A549 (cell line): ENCODE results near the gene PCGF1. TPM values are rescaled to one million over a fixed set of nuclear protein-coding genes. Genes with fewer than 3 reads are reported as not detected.

Experiments used
- ATAC-seq, 2 experiments: fragments of 200-7000 bp in 1 of 2; fragments of >200 bp in 1 of 2; cut with Nextera tagmentation in 1 of 2; cut with Tn5 transposase in 1 of 2; 3 replicates each; pipeline versions ENCODE4 v1.8.0 to v1.9.1; 2018 to 2020; ENCODE audit warnings: mild to moderate bottlenecking in 1 of 2, moderate library complexity in 1 of 2
- CTCF ChIA-PET: fragments of 300-600 bp; sonication (Branson Sonifier 250); formaldehyde crosslinking; extraction: SDS; loops from one replicate; lab custom pipeline; 2021; ENCODE audit warnings: antibody characterized with exemption, inconsistent platforms; lab: Yijun Ruan, JAX
- POLR2A ChIA-PET: fragments of 350-600 bp; formaldehyde crosslinking; extraction: SDS; loops from one replicate; lab custom pipeline; 2021; ENCODE audit warnings: antibody characterized with exemption, inconsistent platforms; lab: Yijun Ruan, JAX
- DNase-seq, 2 experiments: peaks; one replicate each; pipeline versions ENCODE4 v3.0.0 to v3.0.0-alpha.2; 2011 to 2016; ENCODE audit warnings: low read depth in 1 of 2, low spot score in 1 of 2
- FAIRE-seq: peaks from 2 replicates; lab custom pipeline; 2011; peaks lifted over from hg19 to GRCh38; lab: Jason Lieb, UNC
- H3K27ac ChIP-seq, 2 experiments: fragments of >200 bp; sonication (Bioruptor Twin); formaldehyde crosslinking; 3 replicates each; pipeline ENCODE4 v1.5.1; 2016 to 2017
- H3K4me1 ChIP-seq: fragments of >200 bp; sonication (Bioruptor Twin); formaldehyde crosslinking; 3 replicates; pipeline ENCODE4 v1.6.1; 2016
- H3K4me2 ChIP-seq: fragments of >200 bp; sonication (Bioruptor Twin); formaldehyde crosslinking; 3 replicates; pipeline ENCODE4 v1.6.1; 2016
- H3K4me3 ChIP-seq: fragments of >200 bp; sonication (Bioruptor Twin); formaldehyde crosslinking; 3 replicates; pipeline ENCODE4 v1.5.1; 2016
- H3K9me3 ChIP-seq: fragments of >200 bp; sonication (Bioruptor Twin); formaldehyde crosslinking; 3 replicates; pipeline ENCODE4 v1.6.1; 2016
- CHD2 ChIP-seq: fragments of 150-350 bp; IDR thresholded peaks from 2 replicates; pipeline ENCODE4 v1.6.1; 2014; ENCODE audit warnings: low read length; ENCODE audit not compliant: partially characterized antibody
- CTCF ChIP-seq: fragments of >200 bp; sonication (Bioruptor Twin); formaldehyde crosslinking; IDR thresholded peaks from 3 replicates; pipeline ENCODE4 v1.5.1; 2016
- EP300 ChIP-seq, 2 experiments: fragments of >200 bp; sonication (Bioruptor Twin); formaldehyde crosslinking; IDR thresholded peaks; 2 replicates in 1 of 2; 3 replicates in 1 of 2; pipeline ENCODE4 v1.6.1; 2016 to 2017
- HDAC2 ChIP-seq: fragments of 200-600 bp; sonication (generic); IDR thresholded peaks from 2 replicates; pipeline ENCODE4 v1.6.1; 2016
- HMGXB4 ChIP-seq: fragments of 250-450 bp; sonication (Bioruptor Pico); IDR thresholded peaks from 2 replicates; pipeline ENCODE4 v1.5.0; 2021; ENCODE audit warnings: mild to moderate bottlenecking, moderate library complexity, borderline replicate concordance
- HOXB5 ChIP-seq: fragments of 250-450 bp; sonication (Bioruptor Pico); IDR thresholded peaks from 2 replicates; pipeline ENCODE4 v1.5.0; 2020; ENCODE audit warnings: mild to moderate bottlenecking, moderate library complexity
- JUN ChIP-seq, 2 experiments: fragments of >200 bp; sonication (Bioruptor Twin); formaldehyde crosslinking; IDR thresholded peaks; 2 replicates in 1 of 2; 3 replicates in 1 of 2; pipeline ENCODE4 v1.6.1; 2016 to 2017
- KDM1A ChIP-seq: fragments of 200-600 bp; sonication (generic); IDR thresholded peaks from 2 replicates; pipeline ENCODE4 v1.6.1; 2016; ENCODE audit warnings: low read depth, mild to moderate bottlenecking
- MAZ ChIP-seq: fragments of 150-350 bp; IDR thresholded peaks from 2 replicates; pipeline ENCODE4 v1.6.1; 2014; ENCODE audit warnings: antibody characterized with exemption, low read depth, low read length, borderline replicate concordance
- POLR2A ChIP-seq: IDR thresholded peaks from 2 replicates; pipeline ENCODE4 v1.6.1; 2012; ENCODE audit warnings: mild to moderate bottlenecking, low read length
- RFX5 ChIP-seq: fragments of 450-650 bp; IDR thresholded peaks from 2 replicates; pipeline ENCODE4 v1.7.1; 2014; ENCODE audit warnings: antibody characterized with exemption, mild to moderate bottlenecking, moderate library complexity
- RNF2 ChIP-seq: fragments of 200-600 bp; sonication (generic); IDR thresholded peaks from 2 replicates; pipeline ENCODE4 v1.6.1; 2016; ENCODE audit warnings: low read depth, mild to moderate bottlenecking, antibody characterized with exemption, moderate library complexity, borderline replicate concordance
- SREBF2 ChIP-seq: fragments of 450-650 bp; IDR thresholded peaks from 2 replicates; pipeline ENCODE4 v1.6.1; 2014; ENCODE audit warnings: mild to moderate bottlenecking, moderate library complexity
- ZFP36 ChIP-seq: fragments of 450-650 bp; IDR thresholded peaks from 2 replicates; pipeline ENCODE4 v1.6.1; 2014; ENCODE audit warnings: borderline replicate concordance; ENCODE audit not compliant: partially characterized antibody
- WGBS: methylation state at CpG from one replicate; pipeline ENCODE4 v1.1.6; 2017; ENCODE audit errors: missing lambda C conversion rate; 5-methylcytosine and 5-hydroxymethylcytosine counted together
- polyA plus RNA-seq, 4 experiments: library from polyadenylated mRNA; depleted of rRNA in 3 of 4; stranded (reverse); fragments of >200 nt; fragmentation: RNase III in 1 of 4; extraction: RNeasy Plus Mini Kit Qiagen cat#74134 plus additional on column Dnase treatment in 1 of 4; gene quantifications; 2 replicates in 3 of 4; 3 replicates in 1 of 4; pipeline ENCODE4 v1.2.3, GENCODE V29; 2011 to 2017
- TF ChIP-seq, protein P1 (sequence below): fragments of >200 bp; sonication (Bioruptor Twin); formaldehyde crosslinking; IDR thresholded peaks from 3 replicates; pipeline ENCODE4 v1.6.1; 2016

Gene PCGF1
- polyA plus RNA-seq, 2 of the 4 experiments (the other 2 are of a cell fraction), result 32.2 to 53.6 TPM

- TF ChIP-seq RNF2, result no peak
- TF ChIP-seq HDAC2, result no peak
- TF ChIP-seq, protein P1, sequence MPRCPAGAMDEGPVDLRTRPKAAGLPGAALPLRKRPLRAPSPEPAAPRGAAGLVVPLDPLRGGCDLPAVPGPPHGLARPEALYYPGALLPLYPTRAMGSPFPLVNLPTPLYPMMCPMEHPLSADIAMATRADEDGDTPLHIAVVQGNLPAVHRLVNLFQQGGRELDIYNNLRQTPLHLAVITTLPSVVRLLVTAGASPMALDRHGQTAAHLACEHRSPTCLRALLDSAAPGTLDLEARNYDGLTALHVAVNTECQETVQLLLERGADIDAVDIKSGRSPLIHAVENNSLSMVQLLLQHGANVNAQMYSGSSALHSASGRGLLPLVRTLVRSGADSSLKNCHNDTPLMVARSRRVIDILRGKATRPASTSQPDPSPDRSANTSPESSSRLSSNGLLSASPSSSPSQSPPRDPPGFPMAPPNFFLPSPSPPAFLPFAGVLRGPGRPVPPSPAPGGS, result no peak
- no peak for TF ChIP-seq JUN (IDR thresholded peaks at IDR 0.05)
- TF ChIP-seq HOXB5 (CRISPR knock-in tag), result no peak
- TF ChIP-seq POLR2A, result no peak
- TF ChIP-seq CTCF, result no peak
- TF ChIP-seq SREBF2, result no peak
- TF ChIP-seq EP300 (IDR thresholded peaks at IDR 0.05), result no peak
- TF ChIP-seq RFX5, result no peak
- POLR2A ChIA-PET, result interaction anchor here (2.0 kb wide), 1 partner anchor 11 kb away, joined by 8 read pairs; the partner anchor contains the start of gene PCGF1
- WGBS, result 90% methylated on average over 1 of the region's 1 CpG
Observed at GRCh38 chr2:74495440-74495839, 12.1 kb downstream of the PCGF1 start.

GRCh38 chr2:74493546-74493945 lies 13.9 kb downstream of the PCGF1 start:
- no peaks in the 10 kb centered on the region for H3K9me3 ChIP-seq
- ChIA-PET POLR2A (interaction anchor here (0.8 to 1.0 kb wide), 3 partner anchors 11 to 22 kb away, joined by 3 read pairs; no protein-coding TSS in a partner anchor), CTCF (interaction anchor here (1.4 to 15.5 kb wide), 6 partner anchors 4 to 96 kb away, joined by 7 to 184 read pairs (median 35); partner anchors contain the start of genes CCDC142, LBX2 and TTC31)
- H3K4me3 ChIP-seq, result no peak overlapping the region
- no peak overlapping the region for H3K4me2 ChIP-seq
- WGBS, result 86% methylated on average over 3 of the region's 3 CpGs
- DNase-seq (no peak), FAIRE-seq (no peak), ATAC-seq (no peak)
- H3K27ac ChIP-seq, result no peak overlapping the region
- no peak for TF ChIP-seq KDM1A
- no peaks in the 10 kb centered on the region for H3K4me1 ChIP-seq

More at GRCh38 chr2:74495440-74495839, 12.1 kb downstream of the PCGF1 start:
- ATAC-seq (no peak), DNase-seq (no peak), FAIRE-seq (no peak)
- Histone ChIP-seq H3K4me1 (no peaks in the 10 kb centered on the region), H3K27ac (no peak overlapping the region), H3K4me3 (no peak overlapping the region), H3K9me3 (no peaks in the 10 kb centered on the region), H3K4me2 (no peak overlapping the region)
- CTCF ChIA-PET, result interaction anchor here (0.6 to 15.5 kb wide), 4 partner anchors 8 to 92 kb away, joined by 3 to 184 read pairs (median 35); partner anchors contain the start of genes CCDC142 and TTC31

- no peak for DNase-seq
- no peak for FAIRE-seq
- CTCF ChIA-PET, result interaction anchor here (1.0 to 15.5 kb wide), 7 partner anchors 5 to 95 kb away, joined by 3 to 184 read pairs (median 29); partner anchors contain the start of genes CCDC142, DQX1, LBX2 and TTC31
- TF ChIP-seq ZFP36 (no peak), POLR2A (no peak), HMGXB4 (CRISPR knock-in tag) (no peak), CHD2 (no peak), MAZ (no peak)
- TF ChIP-seq, all 56 proteins: peak for 0
- POLR2A ChIA-PET, result no interaction called here
- 88% methylated on average over 12 of the region's 12 CpGs for WGBS
- Histone ChIP-seq H3K27ac (no peak overlapping the region), H3K4me3 (no peak overlapping the region), H3K4me1 (no peaks in the 10 kb centered on the region), H3K9me3 (no peaks in the 10 kb centered on the region), H3K4me2 (no peak overlapping the region)
- ATAC-seq, result no peak
Observed at GRCh38 chr2:74491648-74492544, 15.6 kb downstream of the PCGF1 start.
